ENCODE measurements around the gene STIMATE. TPM values are rescaled to one million over a fixed set of nuclear protein-coding genes. Genes with fewer than 3 reads are reported as not detected.

Gene STIMATE
- total and polyA plus RNA-seq, 9 of the 15 experiments (the other 6 are each of a cell fraction or from before 2014, with no cell fraction given) = 0.14 to 7.7 (median 4.9) TPM

- Histone ChIP-seq H2AFZ (ENCODE audit: low read depth, low read length) (no peak overlapping the region), H3K9me1 (ENCODE audit: control insufficient read depth, insufficient read depth, low read length) (no peaks in the 10 kb centered on the region), H3K4me2 (ENCODE audit: insufficient read depth, low read length) (no peak overlapping the region), H3K27me3 (ENCODE audit: control insufficient read depth in 2 of 2, insufficient read depth in 2 of 2, low read length in 2 of 2) (no peaks in the 10 kb centered on the region), H3K79me2 (ENCODE audit: control insufficient read depth, insufficient read depth, low read length) (no peaks in the 10 kb centered on the region), H3K4me3 (no peak overlapping the region), H3K9me3 (replicated peaks; ENCODE audit: control insufficient read depth, insufficient read depth, low read depth, low read length) (no peaks in the 10 kb centered on the region), H3K4me1 (replicated peaks in 1 of 2; ENCODE audit: control insufficient read depth in 2 of 2, insufficient read depth in 2 of 2, low read length in 2 of 2) (peaks cover 0 to 6% of the 10 kb centered on the region in 2 experiments; a peak in 1 of 5 replicates), H3K27ac (ENCODE audit: extremely low read depth, low read depth, low read length) (no peak overlapping the region), H3K36me3 (ENCODE audit: control insufficient read depth, insufficient read depth, low read length) (no peaks in the 10 kb centered on the region), H3K9ac (ENCODE audit: insufficient read depth in 1 of 2, low read depth in 2 of 2, low read length in 2 of 2) (no peak overlapping the region), H4K20me1 (replicated peaks; ENCODE audit: control insufficient read depth, insufficient read depth, low read length) (no peaks in the 10 kb centered on the region)
- intact Hi-C loops (cut with micrococcal nuclease) = no loop called here
- ChIA-PET POLR2A (interaction anchor here (1.0 kb wide), 1 partner anchor 11 kb away, joined by 4 read pairs; no protein-coding TSS in a partner anchor), CTCF (ENCODE audit: low intra/inter-chr PET ratio) (no interaction called here)
- FAIRE-seq = no peak
- DNase-seq (ENCODE audit: extremely low read depth in 1 of 4, low spot score in 3 of 4) = no peak
- no peak for ATAC-seq
- WGBS (ENCODE audit: insufficient coverage, low coverage, missing lambda C conversion rate) = 34% methylated on average over 4 of the region's 4 CpGs
- TF ChIP-seq YBX1 (IDR thresholded peaks at IDR 0.05) (no peak), ARNT (IDR thresholded peaks at IDR 0.05) (no peak), ZFX (CRISPR knock-in tag; IDR thresholded peaks at IDR 0.05) (no peak), HDAC1 (IDR thresholded peaks at IDR 0.05) (no peak)
- TF ChIP-seq, protein P1, sequence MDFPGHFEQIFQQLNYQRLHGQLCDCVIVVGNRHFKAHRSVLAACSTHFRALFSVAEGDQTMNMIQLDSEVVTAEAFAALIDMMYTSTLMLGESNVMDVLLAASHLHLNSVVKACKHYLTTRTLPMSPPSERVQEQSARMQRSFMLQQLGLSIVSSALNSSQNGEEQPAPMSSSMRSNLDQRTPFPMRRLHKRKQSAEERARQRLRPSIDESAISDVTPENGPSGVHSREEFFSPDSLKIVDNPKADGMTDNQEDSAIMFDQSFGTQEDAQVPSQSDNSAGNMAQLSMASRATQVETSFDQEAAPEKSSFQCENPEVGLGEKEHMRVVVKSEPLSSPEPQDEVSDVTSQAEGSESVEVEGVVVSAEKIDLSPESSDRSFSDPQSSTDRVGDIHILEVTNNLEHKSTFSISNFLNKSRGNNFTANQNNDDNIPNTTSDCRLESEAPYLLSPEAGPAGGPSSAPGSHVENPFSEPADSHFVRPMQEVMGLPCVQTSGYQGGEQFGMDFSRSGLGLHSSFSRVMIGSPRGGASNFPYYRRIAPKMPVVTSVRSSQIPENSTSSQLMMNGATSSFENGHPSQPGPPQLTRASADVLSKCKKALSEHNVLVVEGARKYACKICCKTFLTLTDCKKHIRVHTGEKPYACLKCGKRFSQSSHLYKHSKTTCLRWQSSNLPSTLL (IDR thresholded peaks at IDR 0.05) = no peak
- TF ChIP-seq, protein P2, sequence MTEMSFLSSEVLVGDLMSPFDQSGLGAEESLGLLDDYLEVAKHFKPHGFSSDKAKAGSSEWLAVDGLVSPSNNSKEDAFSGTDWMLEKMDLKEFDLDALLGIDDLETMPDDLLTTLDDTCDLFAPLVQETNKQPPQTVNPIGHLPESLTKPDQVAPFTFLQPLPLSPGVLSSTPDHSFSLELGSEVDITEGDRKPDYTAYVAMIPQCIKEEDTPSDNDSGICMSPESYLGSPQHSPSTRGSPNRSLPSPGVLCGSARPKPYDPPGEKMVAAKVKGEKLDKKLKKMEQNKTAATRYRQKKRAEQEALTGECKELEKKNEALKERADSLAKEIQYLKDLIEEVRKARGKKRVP (CRISPR knock-in tag; IDR thresholded peaks at IDR 0.05) = no peak
- BruUV-seq (replicated peaks) = no TSS peak
- in situ Hi-C loops (cut with MboI) = no loop called here
Observed at GRCh38 chr3:52881871-52882270, 15.5 kb downstream of the STIMATE start.

Measured in K562 (cell line).